GM21717 (cell line): ENCODE data around the gene CEP112.
"Not testable (repeated sequence)": the region's sequence is repeated elsewhere in the genome, so short reads cannot be mapped to it uniquely, and the experiment has no call there.

Source experiments
- ATAC-seq: cut with Tn5 transposase; IDR thresholded peaks from one replicate; pipeline ENCODE4 v1.9.1; 2021; ENCODE audit warnings: mild to moderate bottlenecking, moderate library complexity; ENCODE audit not compliant: unreplicated experiment

CEP112 gene

DNA sequence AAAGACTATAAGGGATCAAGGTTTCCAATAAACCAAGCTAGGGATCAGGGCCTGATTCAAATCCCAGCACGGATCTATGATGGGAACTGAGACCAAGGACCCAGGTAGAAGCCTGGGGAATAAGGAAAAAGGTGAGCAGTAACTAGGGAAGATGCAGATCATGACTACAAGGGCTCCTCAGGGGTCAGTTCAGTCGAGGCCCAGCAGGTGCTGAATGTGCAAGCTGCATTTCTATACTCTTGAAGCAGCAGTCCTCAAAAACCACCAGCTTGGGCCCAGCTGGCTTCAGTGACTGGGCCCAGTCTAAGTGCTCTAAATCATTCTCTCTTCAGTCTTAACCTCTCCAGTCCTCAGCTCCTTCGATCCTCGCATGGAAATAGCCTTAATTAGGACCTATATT is 401.7 kb downstream of the CEP112 start:
- no peak for ATAC-seq

- no peak for ATAC-seq
Measured at GRCh38 chr17:65787503-65787902, 404.4 kb downstream of the CEP112 start.

GRCh38 chr17:65786479-65786878 is 405.5 kb downstream of the CEP112 start:
- no peak for ATAC-seq

DNA sequence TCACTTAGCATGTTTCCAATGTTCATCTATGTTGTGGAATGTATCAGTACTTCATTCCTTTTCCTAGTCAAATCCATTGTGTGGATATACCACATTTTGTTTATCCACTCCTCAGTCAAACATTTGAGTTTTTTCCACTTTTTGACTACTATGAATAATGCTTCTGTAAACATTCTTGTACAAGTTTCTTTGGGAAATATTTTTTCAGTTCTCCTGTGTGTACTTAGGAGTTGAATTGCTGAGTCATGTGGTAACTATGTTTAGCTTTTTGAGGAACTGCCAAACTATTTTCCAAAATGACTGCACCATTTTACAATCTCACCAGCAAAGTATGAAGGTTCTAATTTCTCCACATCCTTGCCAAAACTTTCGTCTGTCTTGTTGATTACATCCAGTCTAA is 406.8 kb downstream of the CEP112 start:
- ATAC-seq, result no peak

GRCh38 chr17:65783845-65784334 is 408.0 kb downstream of the CEP112 start:
- ATAC-seq, result no peak

- ATAC-seq, result not testable (repeated sequence)
Measured at GRCh38 chr17:65782104-65782706, 409.7 kb downstream of the CEP112 start.

GRCh38 chr17:65780111-65780510 is 411.8 kb downstream of the CEP112 start:
- no peak for ATAC-seq

- ATAC-seq, result no peak
Measured at GRCh38 chr17:65776890-65777289, 415.0 kb downstream of the CEP112 start.

DNA sequence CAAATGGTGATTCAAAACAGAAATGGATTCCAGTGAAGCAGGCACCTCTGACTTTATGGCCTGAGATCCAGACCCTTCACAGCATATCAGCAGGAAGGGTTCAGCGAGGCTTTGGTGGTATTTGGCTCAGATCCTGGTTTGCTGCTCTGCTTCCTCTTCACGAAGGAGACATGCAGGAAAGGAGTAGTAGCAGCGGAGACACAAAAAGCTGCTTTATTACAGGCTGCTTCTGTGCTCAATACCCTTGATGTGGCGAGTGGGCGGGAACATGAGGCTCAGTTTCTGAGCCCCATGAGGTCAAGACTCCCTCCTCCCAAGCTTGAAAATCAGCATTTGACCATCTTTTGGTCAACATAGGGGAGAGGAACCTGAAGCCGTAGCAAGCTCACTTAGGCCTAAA is 417.1 kb downstream of the CEP112 start:
- ATAC-seq, result no peak

GRCh38 chr17:65772989-65773388 is 418.9 kb downstream of the CEP112 start:
- ATAC-seq, result no peak

DNA sequence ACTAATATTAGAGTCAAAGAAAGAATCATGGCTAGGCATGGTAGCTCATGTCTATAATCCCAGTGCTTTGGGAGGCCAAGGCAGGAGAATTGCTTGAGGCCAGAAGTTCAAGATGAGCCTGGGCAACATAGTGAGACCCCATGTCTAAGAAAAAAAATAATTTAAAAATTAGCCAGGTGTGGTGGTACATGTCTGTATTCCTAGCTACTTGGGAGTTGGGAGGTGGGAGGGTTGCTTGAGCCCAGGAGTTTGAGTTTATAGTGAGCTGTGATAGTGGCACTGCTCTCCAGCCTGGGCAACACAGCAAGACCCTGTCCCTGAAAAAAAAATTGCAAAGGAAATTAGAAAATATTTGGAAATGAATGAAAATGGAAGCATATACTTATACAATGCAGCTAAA is 420.2 kb downstream of the CEP112 start:
- no peak for ATAC-seq

GRCh38 chr17:65763786-65764185 is 428.1 kb downstream of the CEP112 start:
- ATAC-seq, result no peak

GRCh38 chr17:65762973-65763372 is 429.0 kb downstream of the CEP112 start:
- no peak for ATAC-seq

DNA sequence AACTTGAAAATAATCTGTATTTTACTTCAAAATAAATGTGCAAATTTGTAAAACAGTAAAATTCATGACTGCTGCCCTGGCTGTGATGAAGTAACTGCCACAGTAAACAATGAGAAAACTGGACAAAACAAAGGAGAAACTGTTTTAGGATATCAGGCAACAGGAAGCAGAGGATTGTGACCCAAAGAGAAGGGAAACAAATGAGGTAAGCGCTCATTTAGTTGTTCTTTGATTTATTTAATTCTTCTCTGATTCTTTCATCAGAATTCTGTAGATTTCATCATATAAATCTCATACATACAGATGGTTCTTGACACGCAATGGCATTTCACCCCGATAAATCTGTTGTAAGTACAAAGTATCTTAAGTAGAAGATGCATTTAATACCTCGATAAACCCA is 432.4 kb downstream of the CEP112 start:
- ATAC-seq, result no peak

DNA sequence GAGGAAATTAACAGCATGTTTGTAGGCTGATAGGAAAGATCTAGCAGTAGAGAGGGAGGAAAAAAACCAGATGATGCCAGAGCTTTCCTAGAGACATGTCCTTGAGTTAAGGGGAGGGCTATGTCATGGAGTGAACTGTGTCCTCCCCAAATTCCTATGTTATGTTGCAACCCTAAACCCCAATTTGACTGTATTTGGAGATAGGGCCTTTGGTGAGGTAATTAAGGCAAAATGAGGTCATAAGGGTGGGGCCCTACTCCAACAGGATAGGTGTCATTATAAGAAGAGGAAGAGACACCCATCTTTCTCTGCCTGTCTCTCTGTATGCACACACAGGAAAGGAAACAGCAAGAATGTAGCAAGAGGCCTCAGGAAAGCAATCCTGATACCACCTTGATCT is 435.2 kb downstream of the CEP112 start:
- no peak for ATAC-seq

DNA sequence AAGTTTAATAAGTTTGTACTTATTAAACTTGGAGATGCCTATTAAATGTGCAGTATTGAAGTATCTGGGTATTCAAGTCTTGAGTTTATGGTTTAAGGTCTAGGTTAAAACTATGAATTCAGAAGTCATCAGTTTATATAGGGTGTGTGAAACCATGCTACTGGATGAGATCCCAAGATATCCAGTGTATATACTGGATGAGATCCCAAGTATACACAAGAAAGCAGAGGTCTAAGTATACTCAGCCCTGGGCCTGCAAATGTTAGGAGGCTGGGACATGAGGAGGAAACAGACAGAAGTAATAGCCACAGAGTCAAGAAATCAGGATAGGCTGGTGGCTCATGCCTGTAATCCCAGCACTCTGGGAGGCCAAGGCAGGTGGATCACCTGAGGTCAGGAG is 436.1 kb downstream of the CEP112 start:
- ATAC-seq, result no peak

- no peak for ATAC-seq
Measured at GRCh38 chr17:65754630-65755029, 437.3 kb downstream of the CEP112 start.

- no peak for ATAC-seq
Measured at GRCh38 chr17:65754081-65754480, 437.9 kb downstream of the CEP112 start.

GRCh38 chr17:65753348-65753747 is 438.6 kb downstream of the CEP112 start:
- no peak for ATAC-seq

- no peak for ATAC-seq
Measured at GRCh38 chr17:65751263-65751662, 440.7 kb downstream of the CEP112 start.

DNA sequence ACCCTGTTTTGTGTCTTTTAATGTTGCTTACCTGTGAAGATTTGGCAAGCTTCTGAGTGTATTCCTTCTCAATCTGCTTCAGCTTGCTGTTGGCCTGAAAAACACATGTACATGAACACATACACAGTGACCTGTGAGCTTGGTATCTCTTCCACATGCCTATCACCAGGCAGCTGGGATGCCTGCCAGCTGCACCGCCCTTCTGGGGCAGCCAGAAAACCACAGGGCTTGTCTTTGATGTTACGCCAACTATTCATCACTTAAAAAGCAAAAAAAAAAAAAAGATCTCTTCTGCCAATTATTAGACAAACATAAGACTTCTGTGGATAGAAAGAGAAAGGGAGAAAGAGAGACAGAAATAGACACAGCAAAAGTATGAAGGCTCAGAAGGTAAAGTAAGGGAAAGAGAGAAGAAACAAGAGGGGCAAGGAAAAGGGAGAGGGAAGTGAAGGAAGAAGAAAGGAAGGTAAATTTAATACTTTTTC is 441.3 kb downstream of the CEP112 start:
- ATAC-seq, result no peak

DNA sequence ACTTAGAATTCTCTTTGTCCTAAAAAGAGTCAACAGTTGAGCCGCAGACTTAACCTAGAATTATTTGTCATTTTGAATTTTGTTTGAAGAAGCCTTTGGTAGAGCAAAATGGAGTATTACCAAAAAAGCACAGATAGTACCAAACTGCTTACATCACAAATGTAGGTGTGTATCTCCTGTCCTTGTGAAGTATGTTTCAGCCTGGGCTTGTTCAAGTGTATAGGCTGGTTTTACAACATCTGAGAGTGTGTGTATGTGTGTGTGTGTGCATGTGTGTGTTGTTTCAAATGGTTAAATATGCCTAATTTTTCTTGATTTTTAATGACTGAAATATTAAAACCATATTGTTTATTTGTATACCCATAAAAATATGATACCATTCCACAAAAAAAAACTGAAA is 441.8 kb downstream of the CEP112 start:
- no peak for ATAC-seq

DNA sequence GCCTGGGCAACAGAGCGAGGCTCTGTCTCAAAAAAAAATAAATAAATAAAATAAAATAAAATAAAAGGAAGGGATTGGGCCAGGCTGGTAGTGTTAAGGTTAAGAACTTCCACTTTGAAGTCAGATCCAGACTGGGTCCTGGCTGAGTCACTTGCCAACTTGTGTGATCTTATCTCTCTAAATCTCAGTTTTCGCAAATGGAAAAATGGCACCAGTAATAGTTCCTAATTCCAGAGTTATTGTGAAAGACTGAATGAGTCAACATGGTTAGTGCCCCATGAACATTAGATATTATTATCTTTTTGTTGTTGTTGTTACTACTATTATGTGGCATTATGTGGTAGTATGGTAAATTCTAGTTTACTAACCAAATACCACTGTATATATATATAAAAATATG is 442.5 kb downstream of the CEP112 start:
- no peak for ATAC-seq
